SU-DHL-6 (cell line): ENCODE results near the gene HOTAIR.

Experiments
- H2AFZ ChIP-seq: fragments of 200-600 bp; sonication (generic); 2 replicates; pipeline ENCODE4 v1.6.1; 2014; ENCODE audit warnings: low read depth, mild to moderate bottlenecking, moderate library complexity, mixed read lengths, antibody characterized with exemption, low read length; ENCODE audit not compliant: severe bottlenecking
- H3F3A ChIP-seq: fragments of 200-600 bp; shearing (Covaris generic); 2 replicates; pipeline ENCODE4 v1.6.0; 2016; ENCODE audit warnings: antibody characterized with exemption, mild to moderate bottlenecking; ENCODE audit not compliant: insufficient read depth
- H3K27ac ChIP-seq: fragments of 200-600 bp; sonication (generic); 2 replicates; pipeline ENCODE4 v1.5.1; 2016; ENCODE audit warnings: low read depth, mild to moderate bottlenecking, low read length, moderate library complexity, mixed read lengths
- H3K27me3 ChIP-seq: fragments of 200-600 bp; sonication (generic), shearing (Covaris generic); 2 replicates; pipeline ENCODE4 v1.6.0; 2014; ENCODE audit warnings: mild to moderate bottlenecking, low read length
- H3K36me3 ChIP-seq: fragments of 200-600 bp; sonication (generic); 2 replicates; pipeline ENCODE4 v1.6.1; 2014; ENCODE audit warnings: mild to moderate bottlenecking, low read length, mixed read lengths
- H3K4me2 ChIP-seq: fragments of 300-600, 200-600 bp; shearing (Covaris generic), sonication (generic); 2 replicates; pipeline ENCODE4 v1.6.0; 2014; ENCODE audit warnings: low read length, low read depth, mild to moderate bottlenecking; ENCODE audit not compliant: poor library complexity, severe bottlenecking
- H3K4me3 ChIP-seq: fragments of 200-600 bp; sonication (generic); 2 replicates; pipeline ENCODE4 v1.5.1; 2014; ENCODE audit warnings: antibody characterized with exemption, low read length, mild to moderate bottlenecking, mixed read lengths; ENCODE audit not compliant: insufficient read depth, poor library complexity, severe bottlenecking
- H3K79me2 ChIP-seq: fragments of 200-600 bp; sonication (generic); 2 replicates; pipeline ENCODE4 v1.6.1; 2014; ENCODE audit warnings: mild to moderate bottlenecking, low read length, moderate library complexity; ENCODE audit not compliant: insufficient read depth
- H3K9ac ChIP-seq: fragments of 200-600 bp; sonication (generic); 2 replicates; pipeline ENCODE4 v1.7.0; 2014; ENCODE audit warnings: mild to moderate bottlenecking, low read length
- H3K9me2 ChIP-seq: fragments of 200-600 bp; sonication (generic); replicated peaks from 2 replicates; pipeline ENCODE4 v1.6.1; 2014; ENCODE audit warnings: low read length; ENCODE audit not compliant: insufficient read depth
- H3K9me3 ChIP-seq: fragments of 200-600 bp; sonication (generic); 2 replicates; pipeline ENCODE4 v1.6.1; 2014; ENCODE audit warnings: low read length, mixed read lengths; ENCODE audit not compliant: insufficient read depth
- H4K20me1 ChIP-seq: fragments of 200-600 bp; sonication (generic); 2 replicates; pipeline ENCODE4 v1.6.1; 2014; ENCODE audit warnings: low read depth, mild to moderate bottlenecking, antibody characterized with exemption, low read length, moderate library complexity, mixed read lengths
- CTCF ChIP-seq: fragments of 200-600 bp; sonication (generic); IDR thresholded peaks from one replicate; pipeline ENCODE4 v1.5.1; 2017; ENCODE audit warnings: antibody characterized with exemption, mild to moderate bottlenecking, low read length, moderate library complexity; ENCODE audit not compliant: insufficient read depth, poor library complexity, severe bottlenecking
- EZH2phosphoT487 ChIP-seq: fragments of 200-600 bp; sonication (generic), shearing (Covaris generic); conservative IDR thresholded peaks from 2 replicates; pipeline ENCODE4 v1.6.1; 2018; ENCODE audit warnings: mild to moderate bottlenecking, antibody characterized with exemption, low read length, moderate library complexity, mixed read lengths

HOTAIR gene

GRCh38 chr12:53994009-53994263, 19.2 kb upstream of the HOTAIR start:
- Histone ChIP-seq H3K79me2 (no peaks in the 10 kb centered on the region), H3K9me2 (no peaks in the 10 kb centered on the region), H3K36me3 (no peaks in the 10 kb centered on the region), H3K27me3 (no peaks in the 10 kb centered on the region), H3K4me2 (no peak overlapping the region), H2AFZ (no peak overlapping the region), H3K4me3 (no peak overlapping the region), H3K9me3 (no peaks in the 10 kb centered on the region), H4K20me1 (no peaks in the 10 kb centered on the region), H3K9ac (no peak overlapping the region), H3K27ac (no peak overlapping the region), H3F3A (no peaks in the 10 kb centered on the region)
- TF ChIP-seq EZH2phosphoT487 (no peak), CTCF (no peak)

GRCh38 chr12:53993162-53994008, 18.6 kb upstream of the HOTAIR start:
- no peak overlapping the region for H3K4me2 ChIP-seq
- H3K9ac ChIP-seq = no peak overlapping the region
- H3K9me3 ChIP-seq = no peaks in the 10 kb centered on the region
- no peaks in the 10 kb centered on the region for H3F3A ChIP-seq
- H2AFZ ChIP-seq = no peak overlapping the region
- H4K20me1 ChIP-seq = no peaks in the 10 kb centered on the region
- no peak overlapping the region for H3K27ac ChIP-seq
- H3K27me3 ChIP-seq = no peaks in the 10 kb centered on the region
- H3K9me2 ChIP-seq = no peaks in the 10 kb centered on the region
- H3K4me3 ChIP-seq = no peak overlapping the region
- H3K36me3 ChIP-seq = no peaks in the 10 kb centered on the region
- no peaks in the 10 kb centered on the region for H3K79me2 ChIP-seq
- TF ChIP-seq EZH2phosphoT487 = no peak

- H3K4me2 ChIP-seq = no peak overlapping the region
- no peak for TF ChIP-seq CTCF
- no peak for TF ChIP-seq EZH2phosphoT487
- no peak overlapping the region for H3K9ac ChIP-seq
- H3F3A ChIP-seq = no peaks in the 10 kb centered on the region
- H3K27ac ChIP-seq = no peak overlapping the region
- H3K4me3 ChIP-seq = no peak overlapping the region
- no peaks in the 10 kb centered on the region for H3K27me3 ChIP-seq
- H3K9me2 ChIP-seq = no peaks in the 10 kb centered on the region
- no peak overlapping the region for H2AFZ ChIP-seq
- no peaks in the 10 kb centered on the region for H4K20me1 ChIP-seq
- no peaks in the 10 kb centered on the region for H3K36me3 ChIP-seq
- no peaks in the 10 kb centered on the region for H3K79me2 ChIP-seq
- no peaks in the 10 kb centered on the region for H3K9me3 ChIP-seq
Observed at GRCh38 chr12:53992377-53992889, 17.7 kb upstream of the HOTAIR start.

DNA sequence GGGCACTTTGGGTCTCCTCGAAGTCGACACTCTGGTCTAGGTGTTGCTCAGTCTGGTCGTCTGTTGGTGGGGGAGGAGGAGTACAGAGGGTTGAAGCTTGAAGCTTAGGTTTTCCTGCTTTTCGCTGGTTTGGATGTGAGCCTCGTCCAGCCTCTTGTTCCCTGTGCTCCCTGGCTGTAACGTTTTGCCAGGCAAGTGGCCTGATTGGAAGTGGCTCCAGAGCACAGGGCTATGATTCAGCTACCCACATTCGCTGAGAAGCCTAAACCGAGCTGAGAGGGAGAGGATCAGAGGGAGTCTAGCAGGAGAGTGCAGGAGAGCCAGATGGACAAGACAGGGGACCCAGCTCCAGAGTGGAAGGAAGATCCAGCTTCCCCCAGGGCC, 16.3 kb upstream of the HOTAIR start:
- Histone ChIP-seq H3K4me3 (no peak overlapping the region), H3K9me2 (no peaks in the 10 kb centered on the region), H3K36me3 (no peaks in the 10 kb centered on the region), H4K20me1 (no peaks in the 10 kb centered on the region), H3K27me3 (no peaks in the 10 kb centered on the region), H2AFZ (no peak overlapping the region), H3K9me3 (no peaks in the 10 kb centered on the region), H3K9ac (no peak overlapping the region), H3K4me2 (no peak overlapping the region), H3K27ac (no peak overlapping the region), H3F3A (no peaks in the 10 kb centered on the region), H3K79me2 (no peaks in the 10 kb centered on the region)
- TF ChIP-seq EZH2phosphoT487 (no peak), CTCF (no peak)
